Stimulated activated CD4-positive, alpha-beta T cell treated with anti-CD3 and anti-CD28 coated beads, Interleukin-4, amount 100 ng/mL, for 24 hours (primary cell): ENCODE measurements around the gene COASY.
"Not testable (repeated sequence)": the region's sequence is repeated elsewhere in the genome, so short reads cannot be mapped to it uniquely, and the experiment has no call there.

Experiments
- DNase-seq: peaks from one replicate; pipeline ENCODE4 v3.0.0-alpha.2; 2020

Gene COASY

GRCh38 chr17:42577532-42578281 lies 15.8 kb downstream of the COASY start, which contains the start of gene PSMC3IP:
Gene PSMC3IP, minus strand, starts transcription at chr17:42577729. Its CDS starts 43 bp downstream, at chr17:42577686.
- peak; percentile 96 for DNase-seq

GRCh38 chr17:42578282-42578869 lies 16.4 kb downstream of the COASY start:
- peak; percentile 77 for DNase-seq

GRCh38 chr17:42579794-42580551 lies 18.0 kb downstream of the COASY start:
- DNase-seq: no peak

GRCh38 chr17:42581744-42582270 lies 19.9 kb downstream of the COASY start:
- no peak for DNase-seq

GRCh38 chr17:42584880-42585279 lies 22.9 kb downstream of the COASY start:
- no peak for DNase-seq

- no peak for DNase-seq
Measured at GRCh38 chr17:42585353-42585752, 23.4 kb downstream of the COASY start.

GRCh38 chr17:42586514-42587230 lies 24.7 kb downstream of the COASY start:
- no peak for DNase-seq

- DNase-seq: no peak
Measured at GRCh38 chr17:42590886-42591285, 28.9 kb downstream of the COASY start.

- no peak for DNase-seq
Measured at GRCh38 chr17:42591411-42591810, 29.5 kb downstream of the COASY start.

GRCh38 chr17:42596386-42596785 lies 34.4 kb downstream of the COASY start:
- no peak for DNase-seq

GRCh38 chr17:42598905-42599304 lies 37.0 kb downstream of the COASY start:
- DNase-seq: no peak

GRCh38 chr17:42603318-42603717 lies 41.4 kb downstream of the COASY start:
- no peak for DNase-seq

- no peak for DNase-seq
Measured at GRCh38 chr17:42607769-42608168, 45.8 kb downstream of the COASY start.

GRCh38 chr17:42608305-42609181 lies 46.6 kb downstream of the COASY start:
- peak; percentile 23 for DNase-seq

- peak; percentile 99 for DNase-seq
Measured at GRCh38 chr17:42609182-42609813, 47.4 kb downstream of the COASY start, which contains the start of the genes RETREG3 and TUBG1. Gene RETREG3, minus strand, starts transcription at chr17:42609374. Its CDS starts 50 bp downstream, at chr17:42609324. Gene TUBG1, plus strand, starts transcription at chr17:42609683. Its CDS starts 55 bp downstream, at chr17:42609738.

- DNase-seq: not testable (repeated sequence)
Measured at GRCh38 chr17:42609814-42610801, 48.2 kb downstream of the COASY start.

- DNase-seq: no peak
Measured at GRCh38 chr17:42612013-42612412, 50.1 kb downstream of the COASY start.

- DNase-seq: no peak
Measured at GRCh38 chr17:42613699-42614295, 51.8 kb downstream of the COASY start.
